Left hindlimb (tissue), 1 donor: ENCODE results near the gene EXOC3L2.
A peak's percentile ranks its signal among the peaks of the same experiment; 100 is the strongest.

Source experiments
- DNase-seq: peaks from one replicate; pipeline ENCODE4 v3.0.0-alpha.2; 2018

Gene EXOC3L2

GRCh38 chr19:45179072-45179891, 65.9 kb downstream of the EXOC3L2 start:
- DNase-seq: no peak

GRCh38 chr19:45178262-45179071, 66.7 kb downstream of the EXOC3L2 start, which contains the start of gene BLOC1S3:
BLOC1S3 (plus strand) TSS chr19:45178784; CDS start chr19:45179297, 513 bp downstream.
- peak; percentile 100 for DNase-seq

GRCh38 chr19:45177817-45178261, 67.4 kb downstream of the EXOC3L2 start, which contains the start of gene TRAPPC6A:
TRAPPC6A (minus strand) TSS chr19:45178237; CDS start chr19:45178218, 19 bp downstream.
- DNase-seq: no peak

- no peak for DNase-seq
Observed at GRCh38 chr19:45175515-45176345, 69.5 kb downstream of the EXOC3L2 start.

GRCh38 chr19:45173816-45174215, 71.4 kb downstream of the EXOC3L2 start:
- no peak for DNase-seq

GRCh38 chr19:45172611-45173208, 72.5 kb downstream of the EXOC3L2 start:
- no peak for DNase-seq

- no peak for DNase-seq
Observed at GRCh38 chr19:45172173-45172572, 73.0 kb downstream of the EXOC3L2 start.

GRCh38 chr19:45171211-45171623, 74.0 kb downstream of the EXOC3L2 start:
- DNase-seq: no peak

- no peak for DNase-seq
Observed at GRCh38 chr19:45170146-45171106, 74.8 kb downstream of the EXOC3L2 start.

GRCh38 chr19:45169602-45170001, 75.6 kb downstream of the EXOC3L2 start:
- no peak for DNase-seq

- no peak for DNase-seq
Observed at GRCh38 chr19:45168767-45169351, 76.3 kb downstream of the EXOC3L2 start.

GRCh38 chr19:45166723-45167252, 78.4 kb downstream of the EXOC3L2 start:
- no peak for DNase-seq

GRCh38 chr19:45164577-45165335, 80.5 kb downstream of the EXOC3L2 start:
- no peak for DNase-seq

- no peak for DNase-seq
Observed at GRCh38 chr19:45163751-45164460, 81.3 kb downstream of the EXOC3L2 start.

GRCh38 chr19:45163156-45163555, 82.1 kb downstream of the EXOC3L2 start:
- no peak for DNase-seq

- DNase-seq: no peak
Observed at GRCh38 chr19:45162608-45163143, 82.5 kb downstream of the EXOC3L2 start.
